Measurements from ENCODE around the gene PPP5C. TPM values are rescaled to one million over a fixed set of nuclear protein-coding genes. Genes with fewer than 3 reads are reported as not detected.
"Not testable (repeated sequence)": the region's sequence is repeated elsewhere in the genome, so short reads cannot be mapped to it uniquely, and the experiment has no call there.

The PPP5C gene
- total RNA-seq, 2 experiments from 2014 or later, result 105 to 118 TPM

DNA sequence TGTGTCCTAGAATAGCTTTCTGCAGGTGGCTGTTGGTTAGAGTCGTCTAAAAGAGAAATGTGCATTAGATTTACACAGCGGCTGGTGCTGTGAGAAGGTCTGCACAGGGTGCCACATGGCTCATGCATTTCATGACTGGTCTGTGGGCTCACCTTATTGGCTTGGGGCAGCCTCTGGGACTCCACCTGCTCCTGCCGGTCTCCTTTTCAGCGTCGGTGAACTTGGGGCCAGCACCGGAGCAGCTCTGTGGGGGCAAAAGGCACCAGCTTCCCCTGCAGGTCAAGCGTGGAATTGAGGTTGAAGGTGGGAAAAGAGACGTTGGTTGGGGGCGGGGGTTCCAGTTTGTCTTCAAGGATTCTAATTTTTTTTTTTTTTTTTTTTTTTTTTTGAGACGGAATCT lies 84.9 kb downstream of the PPP5C start:
- H3K4me2 ChIP-seq (ENCODE audit: low read length), result peak overlapping the region; percentile 70
- no peaks in the 10 kb centered on the region for H3K36me3 ChIP-seq (ENCODE audit: insufficient read depth, low read length)
- H3K27ac ChIP-seq (ENCODE audit: low read depth, low read length, poor library complexity, severe bottlenecking), result peak overlapping the region; percentile 83
- DNase-seq (ENCODE audit: low spot score), result peak; percentile 90
- no TSS peak for BruUV-seq (replicated peaks)
- ChIA-PET CTCF (ENCODE audit: unreplicated experiment) (interaction anchor here (0.6 to 0.8 kb wide), 2 partner anchors 27 to 227 kb away, joined by 3 to 4 read pairs; no protein-coding TSS in a partner anchor), POLR2A (interaction anchor here (0.7 to 1.0 kb wide), 3 partner anchors 13 to 34 kb away, joined by 3 to 6 read pairs (median 4); no protein-coding TSS in a partner anchor)
- H3K4me1 ChIP-seq (ENCODE audit: insufficient read depth, low read length, poor library complexity, severe bottlenecking), result peaks cover 60% of the 10 kb centered on the region
- peak overlapping the region; percentile 38 for H3K4me3 ChIP-seq (ENCODE audit: low read depth, low read length, poor library complexity, severe bottlenecking)
- H3K9me2 ChIP-seq (ENCODE audit: insufficient read depth, low read length), result no peaks in the 10 kb centered on the region
- no peaks in the 10 kb centered on the region for H4K20me1 ChIP-seq (ENCODE audit: insufficient read depth, low read length)
- intact Hi-C loops (cut with micrococcal nuclease; ENCODE audit: unreplicated experiment), result loop anchor here (1.0 to 5.0 kb wide), 2 partner anchors 30 to 55 kb away; no protein-coding TSS in a partner anchor
- H3K79me2 ChIP-seq (ENCODE audit: insufficient read depth, low read depth, low read length), result no peaks in the 10 kb centered on the region
- H3K9me3 ChIP-seq (ENCODE audit: low read length), result no peaks in the 10 kb centered on the region
- H2AFZ ChIP-seq (ENCODE audit: low read length), result peak overlapping the region; percentile 61; the same call in 1 of the 2 replicates
- TF ChIP-seq EZH2phosphoT487 (IDR thresholded peaks at IDR 0.05; ENCODE audit: borderline replicate concordance, low read depth, low read length), result no peak
- peak; percentile 75 for TF ChIP-seq CTCF (conservative IDR thresholded peaks at IDR 0.05; ENCODE audit: low read length)

DNA sequence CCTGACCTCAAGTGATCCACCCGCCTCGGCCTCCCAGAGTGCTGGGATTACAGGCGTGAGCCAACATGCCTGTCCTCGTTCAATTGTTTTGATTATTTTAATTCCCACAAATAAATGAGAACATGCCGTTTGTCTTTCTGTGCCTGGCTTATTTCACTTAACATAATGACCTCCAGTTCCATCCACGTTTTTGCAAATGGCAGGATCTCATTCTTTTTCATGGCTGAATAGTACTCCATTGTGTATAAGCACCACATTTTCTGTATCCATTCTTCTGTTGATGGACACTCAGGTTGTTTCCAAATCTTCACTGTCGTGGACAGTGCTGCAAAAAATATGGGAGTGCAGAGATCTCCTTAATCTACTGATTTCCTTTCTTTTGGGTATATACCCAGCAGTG lies 86.6 kb downstream of the PPP5C start:
- BruUV-seq (replicated peaks); H3K9me2 ChIP-seq (ENCODE audit: insufficient read depth, low read length); DNase-seq (ENCODE audit: low spot score); CTCF ChIA-PET (ENCODE audit: unreplicated experiment); H4K20me1 ChIP-seq (ENCODE audit: insufficient read depth, low read length); H3K27ac ChIP-seq (ENCODE audit: low read depth, low read length, poor library complexity, severe bottlenecking); H3K79me2 ChIP-seq (ENCODE audit: insufficient read depth, low read depth, low read length); H3K4me3 ChIP-seq (ENCODE audit: low read depth, low read length, poor library complexity, severe bottlenecking); H3K9me3 ChIP-seq (ENCODE audit: low read length); H3K4me2 ChIP-seq (ENCODE audit: low read length); H3K36me3 ChIP-seq (ENCODE audit: insufficient read depth, low read length); H2AFZ ChIP-seq (ENCODE audit: low read length): not testable (repeated sequence)
- POLR2A ChIA-PET, result interaction anchor here (1.0 kb wide), 1 partner anchor 26 kb away, joined by 3 read pairs; no protein-coding TSS in a partner anchor
- intact Hi-C loops (cut with micrococcal nuclease; ENCODE audit: unreplicated experiment), result loop anchor here (5.0 kb wide), 1 partner anchor 54 kb away; no protein-coding TSS in a partner anchor
- peaks cover 44% of the 10 kb centered on the region for H3K4me1 ChIP-seq (ENCODE audit: insufficient read depth, low read length, poor library complexity, severe bottlenecking)

DNA sequence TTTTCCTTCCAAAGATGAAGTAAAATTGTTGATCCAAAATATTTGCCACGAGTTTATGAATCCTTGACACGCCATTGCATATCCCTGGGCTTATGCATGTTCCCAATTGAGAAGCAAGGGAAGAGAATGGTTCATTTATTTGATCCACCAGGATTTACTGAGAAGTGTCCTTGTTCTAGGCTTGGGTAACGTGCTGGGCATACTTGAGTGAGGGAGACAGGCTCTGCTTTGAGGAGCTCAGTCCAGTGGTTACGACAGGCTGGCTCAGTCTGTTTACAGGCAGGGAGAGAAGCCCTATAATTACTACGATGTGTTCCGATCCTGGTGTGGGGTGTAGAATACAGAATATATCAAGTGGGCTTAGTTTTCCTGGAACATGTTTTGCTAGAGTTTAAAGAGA lies 88.1 kb downstream of the PPP5C start:
- no TSS peak for BruUV-seq (replicated peaks)
- Histone ChIP-seq H3K9me3 (ENCODE audit: low read length) (no peaks in the 10 kb centered on the region), H3K4me3 (ENCODE audit: low read depth, low read length, poor library complexity, severe bottlenecking) (no peak overlapping the region), H3K4me2 (ENCODE audit: low read length) (no peak overlapping the region), H3K27ac (ENCODE audit: low read depth, low read length, poor library complexity, severe bottlenecking) (no peak overlapping the region), H3K9me2 (ENCODE audit: insufficient read depth, low read length) (no peaks in the 10 kb centered on the region), H4K20me1 (ENCODE audit: insufficient read depth, low read length) (no peaks in the 10 kb centered on the region), H2AFZ (ENCODE audit: low read length) (no peak overlapping the region), H3K79me2 (ENCODE audit: insufficient read depth, low read depth, low read length) (no peaks in the 10 kb centered on the region), H3K36me3 (ENCODE audit: insufficient read depth, low read length) (no peaks in the 10 kb centered on the region), H3K4me1 (ENCODE audit: insufficient read depth, low read length, poor library complexity, severe bottlenecking) (peaks cover 28% of the 10 kb centered on the region)
- CTCF ChIA-PET (ENCODE audit: unreplicated experiment), result no interaction called here
- intact Hi-C loops (cut with micrococcal nuclease; ENCODE audit: unreplicated experiment), result no loop called here
- TF ChIP-seq CTCF (conservative IDR thresholded peaks at IDR 0.05; ENCODE audit: low read length) (no peak), EZH2phosphoT487 (IDR thresholded peaks at IDR 0.05; ENCODE audit: borderline replicate concordance, low read depth, low read length) (no peak)
- DNase-seq (ENCODE audit: low spot score), result no peak
- POLR2A ChIA-PET, result interaction anchor here (0.7 kb wide), 1 partner anchor 42 kb away, joined by 3 read pairs; no protein-coding TSS in a partner anchor

GRCh38 chr19:46435689-46436088 lies 88.8 kb downstream of the PPP5C start:
- H3K9me2 ChIP-seq (ENCODE audit: insufficient read depth, low read length); intact Hi-C loops (cut with micrococcal nuclease; ENCODE audit: unreplicated experiment); H3K79me2 ChIP-seq (ENCODE audit: insufficient read depth, low read depth, low read length); H3K4me2 ChIP-seq (ENCODE audit: low read length); H4K20me1 ChIP-seq (ENCODE audit: insufficient read depth, low read length); H3K9me3 ChIP-seq (ENCODE audit: low read length); POLR2A ChIA-PET; BruUV-seq (replicated peaks); H3K36me3 ChIP-seq (ENCODE audit: insufficient read depth, low read length); DNase-seq (ENCODE audit: low spot score); H2AFZ ChIP-seq (ENCODE audit: low read length); H3K27ac ChIP-seq (ENCODE audit: low read depth, low read length, poor library complexity, severe bottlenecking); H3K4me3 ChIP-seq (ENCODE audit: low read depth, low read length, poor library complexity, severe bottlenecking): not testable (repeated sequence)
- CTCF ChIA-PET (ENCODE audit: unreplicated experiment), result interaction anchor here (0.6 kb wide), 1 partner anchor 29 kb away, joined by 3 read pairs; no protein-coding TSS in a partner anchor
- peaks cover 22% of the 10 kb centered on the region for H3K4me1 ChIP-seq (ENCODE audit: insufficient read depth, low read length, poor library complexity, severe bottlenecking)

All from OCI-LY7 (cell line).